Neuron (in vitro differentiated cells): ENCODE measurements around the gene PILRB.
"Not testable (repeated sequence)": the region's sequence is repeated elsewhere in the genome, so short reads cannot be mapped to it uniquely, and the experiment has no call there.

Source experiments
- H2AFZ ChIP-seq: one replicate; pipeline ENCODE4 v1.6.1; 2013; ENCODE audit warnings: low read depth, mild to moderate bottlenecking, inconsistent platforms, low read length, moderate library complexity
- H3K27me3 ChIP-seq: one replicate; pipeline ENCODE4 v1.6.1; 2013; ENCODE audit warnings: low read length; ENCODE audit not compliant: insufficient read depth
- H3K36me3 ChIP-seq: one replicate; pipeline ENCODE4 v1.6.1; 2013; ENCODE audit warnings: low read length; ENCODE audit not compliant: insufficient read depth
- H3K4me1 ChIP-seq: one replicate; pipeline ENCODE4 v1.6.1; 2013; ENCODE audit warnings: low read length; ENCODE audit not compliant: insufficient read depth
- H3K4me3 ChIP-seq: 2 replicates; pipeline ENCODE4 v1.5.1; 2013; ENCODE audit warnings: mild to moderate bottlenecking, low read length, moderate library complexity
- H3K9me3 ChIP-seq: one replicate; pipeline ENCODE4 v1.6.1; 2013; ENCODE audit warnings: low read length

The PILRB gene

GRCh38 chr7:100346921-100347320 is 11.0 kb upstream of the PILRB start:
- H2AFZ ChIP-seq = no peak overlapping the region
- peaks cover 10% of the 10 kb centered on the region for H3K4me1 ChIP-seq
- H3K9me3 ChIP-seq = no peaks in the 10 kb centered on the region
- no peak overlapping the region for H3K4me3 ChIP-seq
- peaks cover 60% of the 10 kb centered on the region for H3K36me3 ChIP-seq
- H3K27me3 ChIP-seq = no peaks in the 10 kb centered on the region

GRCh38 chr7:100348805-100349204 is 9.1 kb upstream of the PILRB start:
- H2AFZ ChIP-seq = no peak overlapping the region
- H3K27me3 ChIP-seq = no peaks in the 10 kb centered on the region
- no peaks in the 10 kb centered on the region for H3K9me3 ChIP-seq
- peaks cover 62% of the 10 kb centered on the region for H3K36me3 ChIP-seq
- no peak overlapping the region for H3K4me3 ChIP-seq
- peaks cover 10% of the 10 kb centered on the region for H3K4me1 ChIP-seq

- Histone ChIP-seq H3K4me3 (no peak overlapping the region), H3K4me1 (peaks cover 2% of the 10 kb centered on the region), H3K9me3 (no peaks in the 10 kb centered on the region), H3K27me3 (no peaks in the 10 kb centered on the region), H3K36me3 (peaks cover 70% of the 10 kb centered on the region), H2AFZ (no peak overlapping the region)
These were observed 8.2 kb upstream of the PILRB start for GRCh38 chr7:100349757-100350156.

GRCh38 chr7:100351657-100352058 is 6.3 kb upstream of the PILRB start:
- H3K4me3 ChIP-seq = no peak overlapping the region
- H3K4me1 ChIP-seq = no peaks in the 10 kb centered on the region
- no peak overlapping the region for H2AFZ ChIP-seq
- peaks cover 76% of the 10 kb centered on the region for H3K36me3 ChIP-seq
- no peaks in the 10 kb centered on the region for H3K9me3 ChIP-seq
- no peaks in the 10 kb centered on the region for H3K27me3 ChIP-seq

- peaks cover 75% of the 10 kb centered on the region for H3K36me3 ChIP-seq
- H3K9me3 ChIP-seq = not testable (repeated sequence)
These were observed 5.6 kb upstream of the PILRB start for GRCh38 chr7:100352230-100352781.

DNA sequence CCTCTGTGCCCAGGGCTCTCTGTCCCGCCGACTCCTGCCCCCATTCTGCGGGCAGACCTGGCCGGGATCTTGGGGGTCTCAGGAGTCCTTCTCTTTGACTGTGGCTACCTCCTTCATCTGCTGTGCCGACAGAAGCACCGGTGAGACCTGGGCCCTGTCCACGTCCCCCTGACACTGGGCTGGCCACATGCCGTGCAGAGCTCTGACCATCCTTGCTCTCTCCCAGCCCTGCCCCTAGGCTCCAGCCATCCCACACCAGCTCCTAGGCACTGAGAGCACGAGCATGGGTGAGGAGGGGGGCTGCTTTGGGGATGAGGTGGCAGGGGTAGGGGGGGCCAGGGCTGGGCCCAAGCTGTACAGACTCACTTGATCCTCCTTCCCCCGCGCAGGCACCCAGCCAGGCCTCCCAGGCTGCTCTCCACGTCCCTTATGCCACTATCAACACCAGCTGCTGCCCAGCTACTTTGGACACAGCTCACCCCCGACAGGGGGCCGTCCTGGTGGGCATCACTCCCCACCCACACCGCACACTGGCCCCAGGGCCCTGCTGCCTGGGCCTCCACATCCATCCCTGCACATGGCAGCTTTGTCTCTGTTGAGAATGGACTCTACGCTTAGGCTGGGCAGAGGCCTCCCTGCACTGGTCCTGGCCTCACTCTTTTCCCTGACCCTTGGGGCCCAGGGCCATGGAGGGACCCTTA is 4.8 kb upstream of the PILRB start:
- H3K4me3 ChIP-seq = no peak overlapping the region
- no peaks in the 10 kb centered on the region for H3K4me1 ChIP-seq
- H3K27me3 ChIP-seq = no peaks in the 10 kb centered on the region
- no peak overlapping the region for H2AFZ ChIP-seq
- H3K36me3 ChIP-seq = peaks cover 71% of the 10 kb centered on the region
- H3K9me3 ChIP-seq = no peaks in the 10 kb centered on the region

More at GRCh38 chr7:100352230-100352781, 5.6 kb upstream of the PILRB start:
- H2AFZ ChIP-seq, H3K4me1 ChIP-seq, H3K27me3 ChIP-seq, H3K4me3 ChIP-seq: not testable (repeated sequence)

- H3K27me3 ChIP-seq = no peaks in the 10 kb centered on the region
- H2AFZ ChIP-seq = no peak overlapping the region
- H3K4me3 ChIP-seq = no peak overlapping the region
- no peaks in the 10 kb centered on the region for H3K9me3 ChIP-seq
- peaks cover 75% of the 10 kb centered on the region for H3K36me3 ChIP-seq
- no peaks in the 10 kb centered on the region for H3K4me1 ChIP-seq
These were observed 4.1 kb upstream of the PILRB start for GRCh38 chr7:100353685-100354330.

DNA sequence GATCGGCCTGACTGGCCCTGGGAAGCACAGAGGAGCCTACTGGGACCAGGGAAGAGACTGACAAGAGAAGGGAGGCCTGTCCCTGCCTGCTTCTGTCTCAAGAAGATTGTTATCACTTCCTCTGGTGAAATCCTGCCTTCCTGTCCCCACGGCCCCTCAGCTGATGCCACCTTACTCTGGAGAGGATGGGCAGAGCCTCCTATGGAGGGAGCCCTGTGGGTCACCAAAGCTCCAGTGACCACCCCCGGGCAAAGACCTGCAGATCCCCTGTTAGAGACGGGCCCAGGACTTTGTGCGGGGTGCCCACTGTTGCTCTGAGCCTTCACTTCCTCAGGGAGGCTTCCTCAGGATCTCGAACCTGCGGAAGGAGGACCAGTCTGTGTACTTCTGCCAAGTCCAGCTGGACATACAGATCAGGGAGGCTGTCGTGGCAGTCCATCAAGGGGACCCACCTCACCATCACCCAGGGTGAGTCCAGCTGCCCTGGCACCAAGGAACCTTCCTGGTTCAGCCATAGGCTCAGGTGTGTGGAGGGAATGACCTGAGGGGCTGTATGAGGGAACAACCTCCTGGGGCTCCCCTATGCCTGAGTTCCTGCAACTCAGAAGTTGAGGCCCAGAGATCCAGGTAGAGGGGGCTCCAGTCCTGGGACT is 1.4 kb upstream of the PILRB start:
- Histone ChIP-seq H3K4me1 (no peaks in the 10 kb centered on the region), H3K4me3 (no peak overlapping the region), H3K27me3 (no peaks in the 10 kb centered on the region), H3K9me3 (no peaks in the 10 kb centered on the region), H2AFZ (no peak overlapping the region), H3K36me3 (peaks cover 77% of the 10 kb centered on the region)

DNA sequence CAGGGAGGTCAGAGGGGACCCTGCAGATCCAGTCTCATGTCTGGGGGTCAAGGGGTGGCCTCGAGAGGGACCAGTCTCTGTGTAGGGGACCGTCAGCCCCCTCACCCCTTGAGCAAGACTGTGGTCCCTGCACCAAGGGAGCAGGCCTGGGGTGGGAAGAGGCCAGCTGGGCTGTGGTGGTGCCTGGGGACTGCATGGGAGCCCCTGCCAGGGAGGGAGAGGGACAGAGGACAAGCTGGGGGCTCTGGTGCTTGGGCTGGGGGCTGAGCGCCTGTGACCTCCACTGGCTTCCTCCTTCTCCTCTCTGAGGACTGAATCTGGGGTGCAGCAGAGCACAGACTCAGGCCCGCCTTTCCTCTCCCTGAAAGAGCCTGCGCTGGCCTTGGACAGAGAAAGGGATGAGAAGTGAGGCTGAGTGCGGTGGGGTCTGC is 771 bp upstream of the PILRB start:
- Histone ChIP-seq H3K9me3 (no peaks in the 10 kb centered on the region), H3K27me3 (no peaks in the 10 kb centered on the region), H2AFZ (no peak overlapping the region), H3K4me3 (no peak overlapping the region), H3K36me3 (peaks cover 80% of the 10 kb centered on the region), H3K4me1 (no peaks in the 10 kb centered on the region)

GRCh38 chr7:100358857-100359212 is 918 bp downstream of the PILRB start:
- H3K4me3 ChIP-seq = no peak overlapping the region
- no peak overlapping the region for H2AFZ ChIP-seq
- H3K4me1 ChIP-seq = no peaks in the 10 kb centered on the region
- H3K27me3 ChIP-seq = no peaks in the 10 kb centered on the region
- H3K9me3 ChIP-seq = no peaks in the 10 kb centered on the region
- peaks cover 77% of the 10 kb centered on the region for H3K36me3 ChIP-seq

- Histone ChIP-seq H2AFZ (no peak overlapping the region), H3K4me3 (no peak overlapping the region), H3K9me3 (no peaks in the 10 kb centered on the region), H3K36me3 (peaks cover 64% of the 10 kb centered on the region), H3K4me1 (no peaks in the 10 kb centered on the region), H3K27me3 (no peaks in the 10 kb centered on the region)
These were observed 2.4 kb downstream of the PILRB start for GRCh38 chr7:100360135-100360854.

- Histone ChIP-seq H3K4me3 (no peak overlapping the region), H3K9me3 (no peaks in the 10 kb centered on the region), H3K36me3 (peaks cover 54% of the 10 kb centered on the region), H3K27me3 (no peaks in the 10 kb centered on the region), H3K4me1 (no peaks in the 10 kb centered on the region), H2AFZ (no peak overlapping the region)
These were observed 5.2 kb downstream of the PILRB start for GRCh38 chr7:100363098-100363497.

DNA sequence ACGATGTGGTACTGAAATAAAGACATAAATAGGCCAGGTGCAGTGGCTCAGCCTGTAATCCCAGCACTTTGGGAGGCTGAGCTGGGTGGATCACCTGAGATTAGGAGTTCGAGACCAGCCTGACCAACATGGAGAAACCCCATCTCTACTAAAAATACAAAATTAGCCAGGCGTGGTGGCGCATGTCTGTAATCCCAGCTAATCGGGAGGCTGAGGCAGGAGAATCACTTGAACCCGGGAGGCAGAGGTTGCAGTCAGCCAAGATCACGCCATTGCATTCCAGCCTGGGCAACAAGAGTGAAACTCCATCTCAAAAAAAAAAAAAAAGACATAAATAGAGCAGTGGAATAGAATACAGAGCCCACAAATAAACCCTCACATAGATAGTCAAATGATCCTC is 5.9 kb downstream of the PILRB start:
- H3K9me3 ChIP-seq, H3K4me3 ChIP-seq, H2AFZ ChIP-seq, H3K4me1 ChIP-seq, H3K27me3 ChIP-seq: not testable (repeated sequence)
- peaks cover 48% of the 10 kb centered on the region for H3K36me3 ChIP-seq
